GM18508 (cell line): ENCODE measurements around the gene THTPA.
A peak's percentile ranks its signal among the peaks of the same experiment; 100 is the strongest.
"Not testable (repeated sequence)": the region's sequence is repeated elsewhere in the genome, so short reads cannot be mapped to it uniquely, and the experiment has no call there.

Experiments used
- ATAC-seq: cut with Tn5 transposase; IDR thresholded peaks from one replicate; pipeline ENCODE4 v1.9.1; 2021; ENCODE audit warnings: moderate number of reproducible peaks; ENCODE audit not compliant: insufficient read depth, unreplicated experiment

Gene THTPA

GRCh38 chr14:23580152-23580926 is 24.3 kb downstream of the THTPA start:
- ATAC-seq = no peak

GRCh38 chr14:23580948-23581281 is 24.8 kb downstream of the THTPA start:
- ATAC-seq = no peak

GRCh38 chr14:23582906-23583760 is 27.1 kb downstream of the THTPA start:
- ATAC-seq = no peak

GRCh38 chr14:23583761-23584526 is 27.9 kb downstream of the THTPA start:
- ATAC-seq = not testable (repeated sequence)

GRCh38 chr14:23584527-23585203 is 28.6 kb downstream of the THTPA start:
- ATAC-seq = not testable (repeated sequence)

- ATAC-seq = peak; percentile 85
These were observed 33.0 kb downstream of the THTPA start for GRCh38 chr14:23588884-23589598.

GRCh38 chr14:23589606-23590005 is 33.5 kb downstream of the THTPA start:
- ATAC-seq = no peak

GRCh38 chr14:23590198-23590597 is 34.1 kb downstream of the THTPA start:
- no peak for ATAC-seq

- not testable (repeated sequence) for ATAC-seq
These were observed 38.1 kb downstream of the THTPA start for GRCh38 chr14:23594191-23594590.

- ATAC-seq = no peak
These were observed 44.2 kb downstream of the THTPA start for GRCh38 chr14:23600322-23600707.

GRCh38 chr14:23600806-23601205 is 44.7 kb downstream of the THTPA start:
- no peak for ATAC-seq

GRCh38 chr14:23601424-23601823 is 45.4 kb downstream of the THTPA start:
- ATAC-seq = no peak

GRCh38 chr14:23601845-23602180 is 45.7 kb downstream of the THTPA start:
- no peak for ATAC-seq

GRCh38 chr14:23602181-23603095 is 46.4 kb downstream of the THTPA start:
- ATAC-seq = no peak

GRCh38 chr14:23603103-23603502 is 47.0 kb downstream of the THTPA start:
- ATAC-seq = no peak

GRCh38 chr14:23604148-23604547 is 48.1 kb downstream of the THTPA start:
- no peak for ATAC-seq

- ATAC-seq = no peak
These were observed 48.7 kb downstream of the THTPA start for GRCh38 chr14:23604675-23605170.

- peak; percentile 79 for ATAC-seq
These were observed 50.0 kb downstream of the THTPA start for GRCh38 chr14:23605931-23606585.
